T-helper 1 cell treated with Interleukin-12 subunit alpha and Interleukin-12 subunit beta and Interleukin-4 antibody, amounts not matched to agents 30 μg/mL and 1 μg/mL, for 36 hours (primary cell): ENCODE measurements around the gene DNAJC15.

Experiments
- H3K27ac Mint-ChIP-seq: one replicate; pipeline ENCODE4 v1.8.0; 2021; ENCODE audit warnings: mild to moderate bottlenecking, mixed read lengths
- H3K27me3 Mint-ChIP-seq: one replicate; pipeline ENCODE4 v1.8.0; 2021; ENCODE audit warnings: low read depth, mixed read lengths
- H3K36me3 Mint-ChIP-seq: one replicate; pipeline ENCODE4 v1.8.0; 2021; ENCODE audit warnings: low read depth, mixed read lengths
- H3K4me1 Mint-ChIP-seq: one replicate; pipeline ENCODE4 v1.8.0; 2021; ENCODE audit warnings: low read depth, mixed read lengths
- H3K4me3 Mint-ChIP-seq: one replicate; pipeline ENCODE4 v1.8.0; 2021; ENCODE audit warnings: mild to moderate bottlenecking, moderate library complexity, mixed read lengths
- H3K9me3 Mint-ChIP-seq: one replicate; pipeline ENCODE4 v1.8.0; 2021; ENCODE audit warnings: mixed read lengths

The DNAJC15 gene

DNA sequence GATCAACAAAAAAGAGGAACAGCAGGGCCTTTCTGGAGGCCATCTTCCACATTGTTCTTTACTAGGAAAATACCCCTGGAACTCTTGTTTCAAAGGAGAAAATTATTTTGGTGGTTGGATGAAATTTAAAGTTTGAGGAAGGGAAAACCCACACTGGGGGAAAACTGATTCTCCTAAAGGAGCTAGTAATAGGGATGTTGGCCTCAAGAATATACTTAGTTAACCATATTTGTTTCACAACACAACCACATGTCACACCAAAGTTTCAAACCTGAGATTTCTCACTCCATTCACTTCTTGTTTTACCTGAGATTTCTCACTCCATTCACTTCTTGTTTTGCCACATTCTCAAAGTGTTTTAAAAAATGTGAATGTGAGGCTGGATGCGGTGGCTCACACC lies 28.5 kb upstream of the DNAJC15 start:
- no peak overlapping the region for H3K27ac Mint-ChIP-seq
- H3K4me1 Mint-ChIP-seq, result peaks cover 53% of the 10 kb centered on the region
- peaks cover 25% of the 10 kb centered on the region for H3K36me3 Mint-ChIP-seq
- no peaks in the 10 kb centered on the region for H3K27me3 Mint-ChIP-seq
- no peaks in the 10 kb centered on the region for H3K9me3 Mint-ChIP-seq
- H3K4me3 Mint-ChIP-seq, result no peak overlapping the region

GRCh38 chr13:42996584-42996983 lies 26.8 kb upstream of the DNAJC15 start:
- H3K9me3 Mint-ChIP-seq, result no peaks in the 10 kb centered on the region
- H3K27ac Mint-ChIP-seq, result peak overlapping the region; percentile 43
- no peaks in the 10 kb centered on the region for H3K27me3 Mint-ChIP-seq
- H3K4me3 Mint-ChIP-seq, result no peak overlapping the region
- peaks cover 12% of the 10 kb centered on the region for H3K36me3 Mint-ChIP-seq
- peaks cover 45% of the 10 kb centered on the region for H3K4me1 Mint-ChIP-seq

GRCh38 chr13:42997381-42997780 lies 26.0 kb upstream of the DNAJC15 start:
- peaks cover 6% of the 10 kb centered on the region for H3K9me3 Mint-ChIP-seq
- H3K4me1 Mint-ChIP-seq, result peaks cover 45% of the 10 kb centered on the region
- H3K27me3 Mint-ChIP-seq, result no peaks in the 10 kb centered on the region
- no peak overlapping the region for H3K4me3 Mint-ChIP-seq
- H3K36me3 Mint-ChIP-seq, result peaks cover 10% of the 10 kb centered on the region
- peak overlapping the region; percentile 43 for H3K27ac Mint-ChIP-seq

DNA sequence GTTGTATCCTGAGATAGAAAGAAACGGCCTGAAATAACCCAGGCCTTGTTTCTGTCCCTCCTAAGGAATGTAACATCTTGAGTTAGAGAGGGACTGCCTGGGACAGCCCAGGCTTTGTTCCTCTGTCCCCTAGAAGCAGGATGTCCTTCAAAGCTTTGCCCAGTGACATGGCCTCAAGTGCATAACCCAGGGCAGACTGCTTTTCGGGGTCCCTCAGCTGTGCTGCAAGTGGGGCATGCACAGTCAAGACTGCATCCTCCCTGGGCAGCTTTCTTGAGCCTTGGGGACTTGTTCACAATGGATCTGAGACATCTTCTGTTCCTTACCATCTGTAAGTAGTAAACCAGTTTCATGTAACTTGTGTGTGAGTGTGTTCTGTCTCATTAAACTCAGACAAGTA lies 23.9 kb upstream of the DNAJC15 start:
- no peak overlapping the region for H3K27ac Mint-ChIP-seq
- H3K4me3 Mint-ChIP-seq, result no peak overlapping the region
- H3K27me3 Mint-ChIP-seq, result no peaks in the 10 kb centered on the region
- peaks cover 29% of the 10 kb centered on the region for H3K4me1 Mint-ChIP-seq
- H3K9me3 Mint-ChIP-seq, result peaks cover 9% of the 10 kb centered on the region
- H3K36me3 Mint-ChIP-seq, result peaks cover 5% of the 10 kb centered on the region

DNA sequence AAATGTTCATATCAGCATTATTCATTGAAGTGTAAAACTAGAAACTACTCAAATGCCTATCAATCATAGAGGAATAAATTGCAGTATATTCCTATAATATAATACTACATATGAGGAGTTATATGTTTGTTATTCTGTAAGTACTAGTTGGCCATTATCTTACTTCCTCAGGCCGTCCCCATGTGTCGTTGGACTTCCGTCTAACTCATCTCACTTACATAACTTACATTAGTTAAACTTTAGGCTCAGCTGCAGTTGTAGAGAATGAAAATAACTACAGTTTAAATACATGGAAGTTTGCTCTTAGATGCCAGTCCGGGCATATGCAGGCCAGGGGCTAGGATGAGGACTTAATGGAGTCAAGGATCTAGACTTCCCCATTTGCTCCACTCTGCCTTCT lies 22.7 kb upstream of the DNAJC15 start:
- H3K27me3 Mint-ChIP-seq, result no peaks in the 10 kb centered on the region
- no peak overlapping the region for H3K4me3 Mint-ChIP-seq
- peaks cover 9% of the 10 kb centered on the region for H3K9me3 Mint-ChIP-seq
- peaks cover 5% of the 10 kb centered on the region for H3K36me3 Mint-ChIP-seq
- peaks cover 26% of the 10 kb centered on the region for H3K4me1 Mint-ChIP-seq
- H3K27ac Mint-ChIP-seq, result no peak overlapping the region

DNA sequence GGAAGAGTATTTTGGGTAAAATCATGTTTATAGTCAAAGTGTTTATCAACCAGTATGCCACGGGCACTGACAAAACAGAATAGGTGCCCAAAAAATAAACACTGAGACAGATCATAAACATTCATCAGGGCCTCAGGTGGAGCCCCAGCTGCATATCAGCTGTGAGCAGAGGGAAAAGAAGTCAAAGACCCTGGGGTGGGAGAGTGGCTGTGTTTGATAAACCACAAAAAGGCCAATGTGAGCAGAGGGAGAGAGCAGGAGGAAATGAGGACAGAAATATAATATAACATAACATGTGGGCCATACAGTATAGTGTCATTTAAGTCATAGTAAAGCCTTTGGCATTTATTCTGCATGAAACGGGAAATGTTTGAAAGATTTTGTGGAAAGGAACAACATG lies 21.4 kb upstream of the DNAJC15 start:
- Mint-ChIP-seq H3K27ac (no peak overlapping the region), H3K4me3 (no peak overlapping the region), H3K36me3 (peaks cover 5% of the 10 kb centered on the region), H3K9me3 (peaks cover 9% of the 10 kb centered on the region), H3K4me1 (peaks cover 16% of the 10 kb centered on the region), H3K27me3 (peaks cover 5% of the 10 kb centered on the region)

GRCh38 chr13:43003010-43003409 lies 20.4 kb upstream of the DNAJC15 start:
- H3K36me3 Mint-ChIP-seq, result peaks cover 5% of the 10 kb centered on the region
- H3K9me3 Mint-ChIP-seq, result peaks cover 9% of the 10 kb centered on the region
- H3K4me1 Mint-ChIP-seq, result peaks cover 8% of the 10 kb centered on the region
- no peak overlapping the region for H3K4me3 Mint-ChIP-seq
- peaks cover 8% of the 10 kb centered on the region for H3K27me3 Mint-ChIP-seq
- no peak overlapping the region for H3K27ac Mint-ChIP-seq

GRCh38 chr13:43003729-43004128 lies 19.7 kb upstream of the DNAJC15 start:
- no peak overlapping the region for H3K27ac Mint-ChIP-seq
- peaks cover 9% of the 10 kb centered on the region for H3K9me3 Mint-ChIP-seq
- peaks cover 5% of the 10 kb centered on the region for H3K36me3 Mint-ChIP-seq
- H3K4me1 Mint-ChIP-seq, result peaks cover 7% of the 10 kb centered on the region
- H3K27me3 Mint-ChIP-seq, result peaks cover 11% of the 10 kb centered on the region
- H3K4me3 Mint-ChIP-seq, result no peak overlapping the region

DNA sequence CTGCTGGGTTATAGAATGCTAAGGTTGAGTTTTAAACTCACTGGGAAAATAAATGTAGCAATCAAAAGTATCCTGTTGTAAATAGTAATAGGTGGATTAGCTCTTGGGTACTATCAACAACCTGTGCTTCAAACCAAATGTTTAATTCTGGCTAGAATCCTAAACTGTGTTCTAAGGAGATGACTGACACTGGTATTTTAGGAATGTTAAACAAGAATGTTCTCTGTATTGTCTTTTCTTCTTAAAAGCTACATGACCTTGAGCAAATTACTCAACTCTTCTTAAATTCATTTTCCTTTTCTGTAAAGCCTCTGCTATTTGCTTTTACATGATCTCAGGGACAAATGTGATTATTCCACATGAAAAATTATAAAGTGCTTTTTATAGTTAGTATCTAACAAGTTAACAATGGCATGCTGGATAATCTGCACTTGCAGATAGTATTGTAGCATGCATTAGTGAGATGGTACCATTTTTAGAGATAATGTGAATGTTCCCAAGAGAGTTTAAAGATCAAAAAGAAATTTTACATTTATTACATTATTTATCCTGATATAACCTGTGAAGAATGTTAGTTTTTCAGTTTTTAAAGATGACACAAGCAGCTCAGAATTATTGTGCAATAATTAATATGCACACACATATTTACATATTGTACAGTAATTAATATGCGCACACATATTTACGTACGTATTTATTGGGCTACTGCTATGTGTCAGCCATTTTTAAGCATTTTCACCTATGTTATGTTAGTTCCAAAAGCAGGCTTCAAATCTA lies 17.7 kb upstream of the DNAJC15 start:
- peaks cover 5% of the 10 kb centered on the region for H3K36me3 Mint-ChIP-seq
- H3K4me3 Mint-ChIP-seq, result no peak overlapping the region
- peaks cover 2% of the 10 kb centered on the region for H3K4me1 Mint-ChIP-seq
- no peak overlapping the region for H3K27ac Mint-ChIP-seq
- peaks cover 15% of the 10 kb centered on the region for H3K27me3 Mint-ChIP-seq
- H3K9me3 Mint-ChIP-seq, result peaks cover 9% of the 10 kb centered on the region

- Mint-ChIP-seq H3K9me3 (peaks cover 6% of the 10 kb centered on the region), H3K36me3 (peaks cover 2% of the 10 kb centered on the region), H3K4me3 (no peak overlapping the region), H3K27ac (no peak overlapping the region), H3K4me1 (peaks cover under 1% of the 10 kb centered on the region), H3K27me3 (peaks cover 15% of the 10 kb centered on the region)
Observed at GRCh38 chr13:43006893-43007631, 16.3 kb upstream of the DNAJC15 start.

- Mint-ChIP-seq H3K4me3 (no peak overlapping the region), H3K9me3 (no peaks in the 10 kb centered on the region), H3K36me3 (no peaks in the 10 kb centered on the region), H3K4me1 (no peaks in the 10 kb centered on the region), H3K27ac (no peak overlapping the region), H3K27me3 (peaks cover 15% of the 10 kb centered on the region)
Observed at GRCh38 chr13:43008596-43008995, 14.8 kb upstream of the DNAJC15 start.

DNA sequence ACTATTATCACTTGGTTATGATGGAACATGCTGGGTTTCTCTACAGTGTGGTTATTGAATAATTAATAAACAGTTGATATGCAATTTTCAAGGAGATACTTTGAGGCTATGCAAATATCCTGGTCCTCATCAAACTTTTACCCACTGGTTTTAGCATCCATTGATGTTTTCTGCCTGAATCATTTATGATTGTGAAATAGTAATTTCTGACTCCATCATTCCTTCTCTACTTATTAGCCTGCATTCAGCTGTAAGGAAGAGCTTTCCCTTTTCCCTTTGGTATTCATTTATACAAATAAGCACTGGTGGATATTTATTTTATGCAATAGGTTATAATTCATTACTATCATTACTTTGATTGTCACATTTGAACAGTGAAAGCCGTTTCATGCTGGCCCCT lies 13.9 kb upstream of the DNAJC15 start:
- no peaks in the 10 kb centered on the region for H3K4me1 Mint-ChIP-seq
- no peak overlapping the region for H3K4me3 Mint-ChIP-seq
- no peaks in the 10 kb centered on the region for H3K36me3 Mint-ChIP-seq
- H3K27me3 Mint-ChIP-seq, result peaks cover 15% of the 10 kb centered on the region
- H3K27ac Mint-ChIP-seq, result no peak overlapping the region
- H3K9me3 Mint-ChIP-seq, result no peaks in the 10 kb centered on the region

DNA sequence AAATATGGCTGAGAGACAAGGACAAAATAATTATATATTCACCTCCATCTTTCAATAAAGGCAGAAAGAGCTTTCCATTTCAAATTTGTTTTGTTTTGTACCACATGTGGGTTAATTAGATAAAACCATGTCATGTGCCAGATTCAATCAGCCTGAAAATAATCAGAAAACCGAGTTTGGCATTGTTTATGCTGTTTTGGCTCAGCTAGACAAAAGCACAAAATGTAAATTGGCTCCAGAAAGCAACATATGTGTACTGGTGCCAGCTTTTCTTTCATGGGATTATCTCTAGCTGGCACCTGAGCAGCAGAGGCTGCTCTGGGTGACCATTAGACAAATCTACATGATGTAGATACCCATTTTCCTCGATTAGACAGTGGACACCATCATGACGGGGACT lies 9.2 kb upstream of the DNAJC15 start:
- Mint-ChIP-seq H3K4me1 (no peaks in the 10 kb centered on the region), H3K9me3 (no peaks in the 10 kb centered on the region), H3K4me3 (no peak overlapping the region), H3K36me3 (no peaks in the 10 kb centered on the region), H3K27ac (no peak overlapping the region), H3K27me3 (peaks cover 10% of the 10 kb centered on the region)

GRCh38 chr13:43016226-43016625 lies 7.2 kb upstream of the DNAJC15 start:
- Mint-ChIP-seq H3K4me1 (no peaks in the 10 kb centered on the region), H3K27ac (no peak overlapping the region), H3K9me3 (no peaks in the 10 kb centered on the region), H3K27me3 (peaks cover 6% of the 10 kb centered on the region), H3K36me3 (no peaks in the 10 kb centered on the region), H3K4me3 (no peak overlapping the region)

DNA sequence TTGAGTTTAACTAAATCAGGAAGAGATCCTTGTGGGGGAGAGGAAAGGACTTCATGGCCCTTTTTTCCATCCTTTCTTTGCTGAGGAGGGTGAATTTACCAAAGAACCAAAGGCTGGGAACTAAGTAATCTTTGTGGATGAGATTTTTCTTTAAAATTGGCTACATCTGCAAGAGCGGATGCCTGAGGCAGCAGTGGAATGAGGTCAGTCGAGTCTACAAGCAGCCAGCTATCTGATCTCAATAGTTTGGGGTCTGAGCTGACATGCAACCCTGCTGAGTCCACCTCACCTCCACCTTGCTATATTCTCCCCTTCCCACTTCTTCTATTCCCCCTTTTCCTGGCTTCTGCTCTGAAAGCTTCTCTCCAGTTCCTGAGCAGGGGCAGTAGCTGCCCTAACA lies 3.6 kb upstream of the DNAJC15 start:
- H3K27me3 Mint-ChIP-seq, result peaks cover 6% of the 10 kb centered on the region
- no peaks in the 10 kb centered on the region for H3K9me3 Mint-ChIP-seq
- H3K4me1 Mint-ChIP-seq, result peaks cover 9% of the 10 kb centered on the region
- H3K4me3 Mint-ChIP-seq, result no peak overlapping the region
- H3K27ac Mint-ChIP-seq, result no peak overlapping the region
- peaks cover 4% of the 10 kb centered on the region for H3K36me3 Mint-ChIP-seq
